ENCODE data around the gene SLC30A3.

DNA sequence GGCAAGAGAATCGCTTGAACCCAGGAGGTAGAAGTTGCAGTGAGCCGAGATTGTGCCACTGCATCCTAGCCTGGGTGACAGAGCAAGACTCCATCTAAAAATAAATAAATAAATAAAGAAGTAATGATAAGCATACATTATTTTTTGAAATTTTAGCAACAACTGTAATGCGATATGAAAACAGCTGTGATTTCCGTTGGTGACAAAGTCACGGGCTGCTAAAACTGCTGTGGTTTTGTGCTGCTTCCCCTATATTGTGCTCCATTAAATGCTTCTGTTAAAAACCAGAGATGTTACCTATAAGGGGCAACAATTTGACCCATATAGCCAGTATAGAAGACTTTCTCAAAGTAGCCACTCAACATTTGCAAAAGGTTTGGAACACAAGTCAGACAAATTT, 27.7 kb upstream of the SLC30A3 start:
- TF ChIP-seq POLR2A (IDR thresholded peaks at IDR 0.05; ENCODE audit: low read depth, low read length) (no peak), MXI1 (IDR thresholded peaks at IDR 0.05; ENCODE audit: borderline replicate concordance, low read depth, low read length) (no peak), MAZ (IDR thresholded peaks at IDR 0.05; ENCODE audit: borderline replicate concordance, low read depth, low read length) (no peak), BHLHE40 (IDR thresholded peaks at IDR 0.05; ENCODE audit: low read depth, low read length) (no peak), RFX5 (IDR thresholded peaks at IDR 0.05; ENCODE audit: low read depth, low read length) (no peak), CEBPB (IDR thresholded peaks at IDR 0.05; ENCODE audit: low read depth, low read length) (no peak), SMC3 (IDR thresholded peaks at IDR 0.05; ENCODE audit: low read depth, low read length) (no peak)
- TF ChIP-seq, protein P1, sequence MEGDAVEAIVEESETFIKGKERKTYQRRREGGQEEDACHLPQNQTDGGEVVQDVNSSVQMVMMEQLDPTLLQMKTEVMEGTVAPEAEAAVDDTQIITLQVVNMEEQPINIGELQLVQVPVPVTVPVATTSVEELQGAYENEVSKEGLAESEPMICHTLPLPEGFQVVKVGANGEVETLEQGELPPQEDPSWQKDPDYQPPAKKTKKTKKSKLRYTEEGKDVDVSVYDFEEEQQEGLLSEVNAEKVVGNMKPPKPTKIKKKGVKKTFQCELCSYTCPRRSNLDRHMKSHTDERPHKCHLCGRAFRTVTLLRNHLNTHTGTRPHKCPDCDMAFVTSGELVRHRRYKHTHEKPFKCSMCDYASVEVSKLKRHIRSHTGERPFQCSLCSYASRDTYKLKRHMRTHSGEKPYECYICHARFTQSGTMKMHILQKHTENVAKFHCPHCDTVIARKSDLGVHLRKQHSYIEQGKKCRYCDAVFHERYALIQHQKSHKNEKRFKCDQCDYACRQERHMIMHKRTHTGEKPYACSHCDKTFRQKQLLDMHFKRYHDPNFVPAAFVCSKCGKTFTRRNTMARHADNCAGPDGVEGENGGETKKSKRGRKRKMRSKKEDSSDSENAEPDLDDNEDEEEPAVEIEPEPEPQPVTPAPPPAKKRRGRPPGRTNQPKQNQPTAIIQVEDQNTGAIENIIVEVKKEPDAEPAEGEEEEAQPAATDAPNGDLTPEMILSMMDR (conservative IDR thresholded peaks at IDR 0.05; ENCODE audit: low read depth, low read length): no peak

All from IMR-90 (cell line).